ENCODE measurements around the gene ADK.
"Not testable (repeated sequence)": the region's sequence is repeated elsewhere in the genome, so short reads cannot be mapped to it uniquely, and the experiment has no call there.

Gene ADK

DNA sequence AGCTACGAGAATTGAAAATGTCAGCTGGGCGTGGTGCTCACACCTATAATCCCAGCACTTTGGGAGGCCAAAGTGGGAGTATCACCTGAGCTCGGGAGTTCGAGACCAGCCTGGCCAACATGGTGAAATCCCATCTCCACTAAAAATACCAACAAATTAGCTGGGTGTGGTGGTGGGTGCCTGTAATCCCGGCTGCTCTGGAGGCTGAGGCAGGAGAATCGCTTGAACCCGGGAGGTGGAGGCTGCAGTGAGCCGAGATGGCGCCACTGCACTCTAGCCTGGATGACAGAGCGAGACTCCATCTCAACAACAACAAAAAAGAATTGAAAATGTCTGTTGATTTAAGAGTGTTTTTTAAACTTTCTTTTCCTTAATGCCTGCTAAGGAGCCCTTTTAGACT is 4.0 kb upstream of the ADK start:
- DNase-seq, result not testable (repeated sequence)

DNA sequence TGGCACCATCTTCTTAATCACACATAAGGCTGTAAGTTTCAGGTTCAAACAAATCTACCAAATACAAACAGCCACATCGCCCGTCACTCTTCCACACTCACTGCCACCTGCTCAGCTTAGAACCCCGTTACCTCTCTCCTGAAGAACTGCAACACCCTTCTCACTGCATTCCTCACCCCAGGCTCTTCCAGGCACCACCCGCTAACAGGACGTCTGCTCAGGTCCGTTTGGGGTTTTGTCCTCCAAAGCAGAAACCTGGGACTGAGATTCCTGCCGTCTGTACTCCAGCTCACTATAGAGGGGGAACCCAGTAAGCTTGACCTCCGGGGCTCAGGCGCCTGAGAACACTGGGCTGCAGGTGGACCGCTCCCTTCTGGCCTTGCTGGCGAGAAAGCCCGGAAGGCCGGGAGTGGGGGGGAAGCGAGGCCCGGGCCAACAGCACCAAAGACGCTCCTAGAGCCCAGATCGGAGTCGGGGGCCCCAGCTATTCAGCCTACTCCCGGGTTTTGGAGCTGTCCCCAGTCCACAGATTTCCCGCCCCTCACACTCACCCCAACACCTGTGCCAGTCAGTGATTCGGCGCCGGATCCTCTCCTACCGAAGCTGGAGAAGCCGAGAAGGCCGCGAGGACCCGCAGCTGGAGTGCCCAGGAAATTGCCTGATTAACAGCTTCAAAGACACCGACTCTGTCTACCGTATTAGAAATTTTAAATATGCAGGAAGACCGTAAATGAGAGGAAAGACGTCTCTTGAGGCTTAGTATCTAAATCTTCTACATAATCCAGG is 624 bp upstream of the ADK start, which contains the start of gene AP3M1:
Gene AP3M1, minus strand, starts transcription at position 625 of the 786 bp plus-strand sequence. CDS start 12,449 bp downstream, outside the sequence.
- DNase-seq, result peak in 1 of 3 donors; percentile 20

DNA sequence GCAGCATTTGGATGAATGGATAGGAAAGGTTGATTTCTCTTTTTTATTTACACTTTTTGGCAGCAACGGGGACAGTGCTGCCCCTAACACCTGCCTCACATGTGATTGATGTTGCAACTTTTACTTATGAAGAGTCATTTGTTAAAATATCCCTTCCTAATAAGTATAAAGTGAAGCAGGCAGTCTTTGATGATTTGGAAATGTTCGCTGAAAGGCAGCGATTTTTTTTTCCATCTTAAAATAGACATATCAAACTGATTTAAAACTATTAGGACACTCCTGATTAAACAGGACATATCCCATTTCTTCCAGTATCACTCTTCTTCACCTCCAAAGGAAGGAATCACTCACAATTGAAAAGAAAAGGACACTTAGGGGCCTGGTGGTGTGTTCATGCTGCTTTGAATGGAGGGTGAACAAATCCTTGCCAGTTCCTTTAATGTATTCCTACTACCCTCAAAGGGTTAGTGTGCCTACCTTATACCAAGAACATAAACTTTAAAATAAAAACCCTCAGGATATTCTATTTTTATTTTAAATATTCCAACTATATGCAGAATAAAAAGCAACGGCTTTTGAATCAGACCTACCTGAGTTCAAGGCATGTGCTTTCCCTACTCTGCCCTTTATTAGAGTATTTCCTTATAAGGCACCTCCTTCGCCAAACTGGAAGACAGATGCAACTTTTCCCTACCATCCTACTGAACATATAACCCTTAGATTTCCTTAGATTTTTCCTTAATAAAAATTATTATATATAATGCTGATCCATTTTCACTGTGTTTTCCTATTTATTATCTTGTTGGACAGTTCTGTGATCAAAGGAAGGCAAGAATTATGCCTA is 1.1 kb downstream of the ADK start:
- DNase-seq, result peak in 1 of 3 donors; percentile 17

GRCh38 chr10:74153123-74153522 is 2.1 kb downstream of the ADK start:
- DNase-seq, result peak in 1 of 3 donors; percentile 12

GRCh38 chr10:74153676-74154075 is 2.7 kb downstream of the ADK start:
- peak in 1 of 3 donors; percentile 17 for DNase-seq

GRCh38 chr10:74156919-74157289 is 5.9 kb downstream of the ADK start:
- DNase-seq, result peak in 1 of 3 donors; percentile 22

GRCh38 chr10:74160013-74160412 is 9.0 kb downstream of the ADK start:
- DNase-seq, result no peak

DNA sequence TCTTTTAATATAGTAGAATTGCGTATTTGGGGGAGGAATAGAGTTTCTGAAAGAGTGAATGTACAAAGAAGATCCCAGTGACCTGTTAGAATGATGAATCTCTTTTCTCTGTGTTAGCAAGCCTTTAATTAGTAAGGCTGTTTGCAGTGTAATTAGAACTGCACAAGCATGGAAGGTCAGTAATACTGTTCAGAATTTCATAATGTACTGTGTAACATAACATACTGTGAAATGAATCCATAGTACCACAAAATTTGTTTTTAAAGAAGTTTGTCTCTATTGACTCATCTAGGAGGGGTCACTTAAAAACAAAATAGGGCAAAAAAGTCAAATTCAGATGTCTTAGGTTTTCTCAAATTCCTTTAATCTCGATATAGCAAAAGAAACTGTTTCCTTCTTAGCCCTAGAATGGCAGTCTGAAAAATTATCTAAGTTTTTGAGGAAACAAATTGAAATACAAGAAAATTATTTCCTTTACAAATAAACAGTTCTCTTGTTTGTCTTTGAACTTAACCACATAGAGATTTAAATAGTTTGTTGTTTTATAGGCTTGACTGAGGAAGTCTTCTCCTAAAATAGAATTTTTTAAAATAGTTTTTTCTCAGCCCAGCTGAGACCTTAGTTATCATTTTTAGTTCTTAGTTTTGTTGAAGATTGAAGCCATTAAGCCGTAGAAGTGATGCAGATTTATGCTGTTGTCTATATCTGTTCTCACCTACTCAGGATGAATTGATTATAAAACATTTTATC is 12.5 kb downstream of the ADK start:
- peak in 1 of 3 donors; percentile 19 for DNase-seq

- peak in 1 of 3 donors; percentile 13 for DNase-seq
These were observed 13.9 kb downstream of the ADK start for GRCh38 chr10:74164716-74165529.

DNA sequence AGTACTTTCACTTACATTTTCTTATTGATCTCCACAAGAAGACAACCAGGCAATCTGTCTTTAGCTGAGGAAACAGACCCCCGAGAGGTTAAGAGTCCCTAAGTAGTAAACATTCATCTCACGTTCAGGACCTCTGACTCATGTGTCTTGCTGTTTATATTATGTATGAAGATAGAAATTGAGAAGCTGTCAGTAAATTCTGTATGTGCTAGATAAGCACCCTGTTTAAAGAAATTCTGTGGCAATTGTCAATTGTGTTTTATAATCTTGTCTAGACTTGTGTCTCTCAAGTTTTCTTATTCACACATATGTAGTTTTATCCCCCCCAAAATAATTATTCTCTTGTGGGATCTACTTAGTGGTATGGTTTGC is 14.5 kb downstream of the ADK start:
- DNase-seq, result peak in 1 of 3 donors; percentile 43

- DNase-seq, result peak in 1 of 3 donors; percentile 19
These were observed 16.4 kb downstream of the ADK start for GRCh38 chr10:74167443-74167842.

DNA sequence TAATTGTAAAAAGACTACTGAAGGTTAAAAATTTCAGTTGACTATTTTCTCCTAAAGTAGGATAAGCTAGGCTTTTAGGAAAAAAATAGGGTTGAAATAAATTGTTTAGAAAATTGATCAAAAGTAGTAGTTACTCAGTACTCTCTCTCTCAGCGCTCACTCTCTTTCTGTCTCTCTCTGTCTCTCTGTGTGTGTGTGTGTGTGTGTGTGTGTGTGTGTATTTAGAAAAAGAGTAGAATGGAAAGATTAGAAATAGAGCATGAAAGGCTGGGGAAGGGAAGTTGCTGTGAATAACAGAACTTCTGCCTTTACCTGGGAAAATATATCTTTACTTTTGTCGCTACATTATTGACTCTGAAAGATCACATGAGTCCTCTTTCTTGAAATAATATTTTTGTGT is 20.6 kb downstream of the ADK start:
- DNase-seq, result no peak

DNA sequence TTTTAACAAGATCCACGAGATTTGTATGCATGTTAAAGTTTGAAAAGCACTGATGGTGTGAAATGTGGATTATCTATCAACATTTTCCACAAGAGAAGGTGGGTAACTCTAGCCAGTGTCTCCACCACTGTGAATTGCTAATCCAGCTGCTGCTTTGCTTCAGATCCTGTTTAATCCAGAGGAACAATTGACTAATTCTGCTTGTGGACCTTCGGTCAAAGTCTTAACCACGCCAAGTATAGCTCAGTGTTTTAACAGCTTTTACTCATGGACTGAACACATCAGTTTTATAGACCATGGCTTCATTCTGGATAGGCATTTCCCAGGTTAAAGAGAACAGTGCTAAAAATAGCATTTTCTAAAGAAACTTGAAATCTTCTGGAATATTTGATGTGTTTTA is 23.5 kb downstream of the ADK start:
- no peak for DNase-seq

DNA sequence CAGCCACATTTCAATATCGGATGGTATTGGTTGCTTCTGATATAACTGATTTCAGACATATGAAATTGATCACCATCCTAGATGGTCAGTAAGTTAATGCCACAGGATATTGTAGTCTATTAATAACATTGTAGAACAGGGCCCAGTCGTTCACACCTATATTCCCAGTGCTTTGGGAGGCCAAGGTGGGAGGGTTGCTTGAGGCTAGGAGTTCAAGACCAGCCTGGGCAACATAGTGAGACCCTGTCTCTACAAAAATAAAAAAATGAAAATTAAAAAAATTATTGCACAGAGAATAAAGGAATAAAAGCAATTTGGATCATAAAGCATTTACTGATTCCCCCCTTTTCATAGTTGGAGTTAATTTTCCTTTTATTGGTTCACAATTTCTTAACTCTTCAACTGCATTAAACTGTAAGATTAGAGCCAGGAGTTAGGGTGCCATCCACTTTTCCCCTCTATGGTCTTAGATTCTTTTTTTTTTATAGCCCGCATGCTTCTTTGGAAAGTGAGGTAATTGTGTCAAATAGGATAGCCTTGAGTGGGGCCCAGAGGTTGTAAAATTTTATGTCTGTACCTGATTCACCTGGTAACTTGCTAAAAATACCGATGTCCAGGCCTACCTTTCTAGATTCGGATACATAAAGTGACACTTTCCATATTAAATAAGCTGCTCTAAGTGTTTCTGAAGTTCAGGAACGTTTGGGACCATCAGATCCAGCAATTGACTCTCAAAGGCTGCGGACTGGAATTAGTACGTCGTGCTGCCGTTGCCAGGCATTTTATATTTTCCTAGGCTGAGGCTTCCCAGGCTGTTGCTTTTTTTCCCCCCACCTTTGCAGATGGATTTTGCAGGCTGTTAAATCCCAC is 24.7 kb downstream of the ADK start:
- no peak for DNase-seq

DNA sequence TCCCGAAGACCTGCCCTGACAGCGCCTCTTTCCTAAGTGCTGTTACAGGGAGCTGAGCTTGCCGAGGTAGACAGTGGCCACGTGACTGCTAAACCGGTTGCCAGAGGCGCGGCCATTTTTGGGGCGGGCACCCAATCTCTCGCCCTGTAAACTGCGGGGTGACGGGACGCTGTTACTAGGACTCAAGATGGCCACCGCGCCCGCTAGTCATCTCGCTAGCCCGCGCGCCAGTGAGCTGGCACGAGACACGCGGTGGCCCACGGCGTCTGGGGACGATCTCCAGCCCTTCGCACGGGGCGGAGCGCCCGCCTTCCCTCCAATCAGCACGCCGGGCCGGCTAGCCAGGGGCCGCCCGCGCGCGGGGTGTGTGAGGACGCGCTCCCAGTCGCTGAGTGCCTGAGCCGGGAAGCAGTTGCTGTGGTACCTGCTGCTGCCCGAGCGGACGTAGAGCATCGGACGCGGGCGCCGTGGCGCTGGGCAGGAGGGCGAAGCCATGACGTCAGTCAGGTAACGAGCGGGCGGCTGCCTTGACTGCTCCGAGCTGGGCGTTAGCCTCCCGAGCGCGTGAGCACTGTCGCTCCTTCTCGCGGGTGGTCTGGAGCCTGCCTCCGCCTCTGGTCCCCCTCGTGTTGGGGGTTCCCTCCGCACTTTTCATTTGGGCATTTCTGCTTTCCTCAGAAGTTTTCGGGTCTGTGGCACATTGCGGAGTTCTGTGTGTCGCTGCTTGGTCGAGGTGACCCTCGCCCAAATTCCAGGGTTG is 25.5 kb downstream of the ADK start:
- peak; percentile 98 to 99 (median 99) for DNase-seq

GRCh38 chr10:74177140-74177677 is 26.2 kb downstream of the ADK start:
- DNase-seq, result peak; percentile 70 to 79 (median 78)

GRCh38 chr10:74178042-74178791 is 27.2 kb downstream of the ADK start:
- no peak for DNase-seq

- DNase-seq, result peak in 2 of 3 donors; percentile 44 to 46
These were observed 28.2 kb downstream of the ADK start for GRCh38 chr10:74179111-74179710.

DNA sequence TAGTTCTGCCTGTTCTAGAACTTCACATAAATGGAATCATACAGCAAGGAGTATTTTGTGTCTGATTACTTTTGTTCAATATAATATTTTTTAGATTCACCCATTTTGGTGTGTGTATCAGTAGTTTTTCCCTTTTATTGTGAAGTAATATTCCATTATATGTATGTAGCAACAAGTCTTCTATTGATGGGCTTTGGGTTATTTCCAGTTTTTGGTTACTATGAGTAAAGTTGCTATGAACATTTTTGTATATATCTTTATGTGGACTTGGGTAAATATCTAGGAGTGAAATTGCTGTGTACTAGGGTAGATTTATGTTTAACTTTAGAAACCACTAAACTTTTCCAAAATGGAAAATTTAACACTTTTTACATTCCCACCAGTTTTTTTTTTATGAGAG is 35.7 kb downstream of the ADK start:
- no peak for DNase-seq

Data from suppressor macrophage treated with lipopolysaccharide for 1 hour (primary cell).